Measurements from ENCODE around the gene BRMS1. TPM values are rescaled to one million over a fixed set of nuclear protein-coding genes. Genes with fewer than 3 reads are reported as not detected.

Gene BRMS1
- total and polyA plus RNA-seq, 8 donors = 19.5 to 34.3 (median 25.6) TPM

DNA sequence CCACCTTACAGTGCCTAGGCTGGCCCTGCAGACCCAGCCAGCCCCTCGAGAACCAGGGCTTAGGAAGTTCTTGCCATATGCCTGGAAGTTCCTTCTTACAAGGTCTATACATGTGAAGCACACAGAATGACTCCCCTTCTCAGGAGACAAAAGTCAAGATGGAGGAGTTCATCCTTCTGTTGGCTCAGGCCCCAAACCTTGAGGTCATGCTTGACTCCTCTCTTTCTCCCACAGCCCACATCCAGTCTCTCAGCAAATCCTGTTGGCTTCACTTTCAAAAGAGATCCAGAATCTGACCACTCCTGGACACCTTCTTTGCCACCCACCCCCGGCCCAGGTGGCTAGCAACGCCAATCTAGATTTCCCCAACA, 26.3 kb downstream of the BRMS1 start:
- peak overlapping the region; percentile 41 to 82 for H3K27ac ChIP-seq
- TF ChIP-seq, protein P1, sequence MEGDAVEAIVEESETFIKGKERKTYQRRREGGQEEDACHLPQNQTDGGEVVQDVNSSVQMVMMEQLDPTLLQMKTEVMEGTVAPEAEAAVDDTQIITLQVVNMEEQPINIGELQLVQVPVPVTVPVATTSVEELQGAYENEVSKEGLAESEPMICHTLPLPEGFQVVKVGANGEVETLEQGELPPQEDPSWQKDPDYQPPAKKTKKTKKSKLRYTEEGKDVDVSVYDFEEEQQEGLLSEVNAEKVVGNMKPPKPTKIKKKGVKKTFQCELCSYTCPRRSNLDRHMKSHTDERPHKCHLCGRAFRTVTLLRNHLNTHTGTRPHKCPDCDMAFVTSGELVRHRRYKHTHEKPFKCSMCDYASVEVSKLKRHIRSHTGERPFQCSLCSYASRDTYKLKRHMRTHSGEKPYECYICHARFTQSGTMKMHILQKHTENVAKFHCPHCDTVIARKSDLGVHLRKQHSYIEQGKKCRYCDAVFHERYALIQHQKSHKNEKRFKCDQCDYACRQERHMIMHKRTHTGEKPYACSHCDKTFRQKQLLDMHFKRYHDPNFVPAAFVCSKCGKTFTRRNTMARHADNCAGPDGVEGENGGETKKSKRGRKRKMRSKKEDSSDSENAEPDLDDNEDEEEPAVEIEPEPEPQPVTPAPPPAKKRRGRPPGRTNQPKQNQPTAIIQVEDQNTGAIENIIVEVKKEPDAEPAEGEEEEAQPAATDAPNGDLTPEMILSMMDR (IDR thresholded peaks at IDR 0.05) = no peak
- H3K36me3 ChIP-seq = no peaks in the 10 kb centered on the region
- peaks cover 14 to 33% of the 10 kb centered on the region in 2 donors for H3K4me1 ChIP-seq
- H3K4me3 ChIP-seq = no peak overlapping the region
- peak in 1 of 4 donors; percentile 5 for DNase-seq
- no peak for ATAC-seq
- no peaks in the 10 kb centered on the region for H3K9me3 ChIP-seq
- H3K27me3 ChIP-seq = peaks cover 0 to 21% of the 10 kb centered on the region in 2 donors
- intact Hi-C loops (cut with DNase I) = loop anchor here in 1 of 2 donors (10.0 kb wide), 1 partner anchor 66 kb away; no protein-coding TSS in a partner anchor

DNA sequence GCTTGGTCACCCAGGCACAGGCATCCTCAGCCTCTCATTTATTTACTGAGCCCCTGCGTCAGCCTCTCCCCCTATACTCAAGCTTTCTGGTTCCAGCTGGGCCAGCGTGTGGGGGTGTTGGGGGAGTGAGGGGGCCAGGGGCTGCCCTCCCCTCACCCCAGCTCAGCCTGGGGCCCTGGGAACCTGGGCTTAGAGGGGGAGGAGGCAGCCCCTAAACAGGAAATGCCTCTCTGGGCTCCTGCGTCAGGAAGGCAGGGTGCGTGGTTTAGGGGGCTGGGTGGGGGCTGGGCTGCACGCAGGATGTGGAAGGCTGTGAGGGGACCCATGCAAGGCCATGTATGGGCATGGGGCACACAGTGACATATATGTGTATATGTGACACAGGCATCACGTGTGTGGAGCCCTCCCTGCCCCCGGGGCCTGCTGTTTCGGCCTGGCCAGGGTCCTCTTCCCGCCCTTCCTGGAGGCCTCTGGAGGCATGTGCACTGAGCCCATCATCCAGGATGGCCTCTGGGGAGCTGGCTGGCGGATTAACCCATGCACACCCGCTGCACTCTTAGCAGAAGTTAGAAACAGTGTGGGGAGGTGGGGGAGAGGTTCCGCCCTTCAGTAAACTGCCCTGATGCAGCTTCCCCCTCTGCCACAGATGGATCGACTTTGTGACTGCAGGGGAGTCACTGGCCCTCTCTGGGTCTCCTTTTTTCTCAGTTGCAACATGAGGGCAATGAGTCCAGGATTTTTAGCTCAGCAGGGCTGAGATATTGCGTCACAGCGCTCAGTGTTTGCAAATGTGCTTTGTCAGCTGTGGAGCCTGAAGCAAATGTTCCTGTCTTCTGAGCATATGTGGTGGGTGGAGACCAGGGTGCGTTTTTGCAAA, 26.9 kb downstream of the BRMS1 start:
- ATAC-seq = peak; percentile 39
- Histone ChIP-seq H3K27ac (peak overlapping the region; percentile 41 to 82), H3K4me1 (peaks cover 14 to 39% of the 10 kb centered on the region in 2 donors), H3K36me3 (no peaks in the 10 kb centered on the region), H3K4me3 (no peak overlapping the region), H3K27me3 (peaks cover 0 to 21% of the 10 kb centered on the region in 2 donors), H3K9me3 (no peaks in the 10 kb centered on the region)
- peak in 3 of 4 donors; percentile 53 to 87 (median 76) for DNase-seq
- TF ChIP-seq, protein P1 (IDR thresholded peaks at IDR 0.05) = no peak
- intact Hi-C loops (cut with DNase I) = loop anchor here in 1 of 2 donors (10.0 kb wide), 1 partner anchor 67 kb away; no protein-coding TSS in a partner anchor

- peak overlapping the region in 1 of 2 donors; percentile 62 for H3K4me3 ChIP-seq
- intact Hi-C loops (cut with DNase I) = loop anchor here in 1 of 2 donors (10.0 kb wide), 1 partner anchor 67 kb away; no protein-coding TSS in a partner anchor
- H3K4me1 ChIP-seq = peaks cover 14 to 43% of the 10 kb centered on the region in 2 donors
- peak overlapping the region; percentile 41 to 82 for H3K27ac ChIP-seq
- ATAC-seq (no peak), DNase-seq (peak in 3 of 4 donors; percentile 78 to 79 (median 79))
- H3K27me3 ChIP-seq = peaks cover 0 to 21% of the 10 kb centered on the region in 2 donors
- H3K9me3 ChIP-seq = no peaks in the 10 kb centered on the region
- TF ChIP-seq, protein P1 (IDR thresholded peaks at IDR 0.05) = no peak
- no peaks in the 10 kb centered on the region for H3K36me3 ChIP-seq
Observed at GRCh38 chr11:66317322-66317722, 27.6 kb downstream of the BRMS1 start.

GRCh38 chr11:66316849-66317251, 28.1 kb downstream of the BRMS1 start, which contains the start of gene CD248:
CD248 (minus strand) TSS chr11:66317044; CDS start chr11:66317027, 17 bp downstream.
- H3K27ac ChIP-seq = peak within 1 kb of the TSS; percentile 41 to 82
- H3K9me3 ChIP-seq = no peaks in the 10 kb centered on the region
- peaks cover 14 to 48% of the 10 kb centered on the region in 2 donors for H3K4me1 ChIP-seq
- H3K27me3 ChIP-seq = peaks cover 0 to 21% of the 10 kb centered on the region in 2 donors
- DNase-seq (peak; percentile 72 to 93 (median 83)), ATAC-seq (peak; percentile 8)
- intact Hi-C loops (cut with DNase I) = loop anchor here in 1 of 2 donors (10.0 kb wide), 1 partner anchor 68 kb away; no protein-coding TSS in a partner anchor
- peak within 1 kb of the TSS; percentile 44 to 62 for H3K4me3 ChIP-seq
- TF ChIP-seq, protein P1 (IDR thresholded peaks at IDR 0.05) = no peak
- no peaks in the 10 kb centered on the region for H3K36me3 ChIP-seq
